Gastroesophageal sphincter (tissue), 3 donors: ENCODE results near the gene RAD51D.

Source experiments
- CTCF ChIP-seq, 4 experiments: fragments of 200-600 bp in 2 of 4; fragments of 450-650 bp in 2 of 4; sonication (generic) in 1 of 4; IDR thresholded peaks; one replicate each; pipeline ENCODE4 v1.5.1; 2017 to 2019; ENCODE audit warnings: antibody characterized with exemption in 4 of 4, mild to moderate bottlenecking in 2 of 4, moderate library complexity in 2 of 4
- POLR2AphosphoS5 ChIP-seq: sonication (generic); formaldehyde crosslinking; IDR thresholded peaks from one replicate; pipeline ENCODE4 v1.6.1; 2017; ENCODE audit warnings: antibody characterized with exemption

- TF ChIP-seq CTCF (IDR thresholded peaks at IDR 0.05) (no peak), POLR2AphosphoS5 (no peak)
These were observed 27.8 kb upstream of the RAD51D start, which contains the start of gene UNC45B for GRCh38 chr17:35147375-35147905.
